Calu3 (cell line): Measurements from ENCODE around the gene PRELID3B. TPM values are rescaled to one million over a fixed set of nuclear protein-coding genes. Genes with fewer than 3 reads are reported as not detected.

ENCODE experiments used
- BruUV-seq: library from RNA; stranded (reverse); fragments of 400-500 nt; replicated peaks from 2 replicates; lab custom pipeline; 2021; lab: Mats Ljungman, UMichigan
- CTCF ChIA-PET: fragments of 300-600 bp; sonication (Branson Sonifier 250); formaldehyde crosslinking; loops from one replicate; lab custom pipeline; 2022; ENCODE audit warnings: antibody characterized with exemption; lab: Charles Lee
- DNase-seq: peaks from one replicate; pipeline ENCODE4 v3.0.0; 2022
- H3K27ac Mint-ChIP-seq: one replicate; pipeline ENCODE4 v1.8.0; 2022; ENCODE audit warnings: mixed read lengths; ENCODE audit not compliant: unreplicated experiment
- H3K27me3 Mint-ChIP-seq: one replicate; pipeline ENCODE4 v1.8.0; 2022; ENCODE audit warnings: mixed read lengths; ENCODE audit not compliant: unreplicated experiment
- H3K36me3 Mint-ChIP-seq: one replicate; pipeline ENCODE4 v1.8.0; 2022; ENCODE audit warnings: mild to moderate bottlenecking, moderate library complexity, mixed read lengths; ENCODE audit not compliant: insufficient read depth, unreplicated experiment
- H3K4me1 Mint-ChIP-seq: one replicate; pipeline ENCODE4 v1.8.0; 2022; ENCODE audit warnings: mild to moderate bottlenecking, low read depth, mixed read lengths; ENCODE audit not compliant: unreplicated experiment
- H3K4me3 Mint-ChIP-seq: one replicate; pipeline ENCODE4 v1.8.0; 2022; ENCODE audit warnings: mild to moderate bottlenecking, low read depth, moderate library complexity, mixed read lengths; ENCODE audit not compliant: unreplicated experiment
- H3K9me3 Mint-ChIP-seq: one replicate; pipeline ENCODE4 v1.8.0; 2022; ENCODE audit warnings: low read depth, mixed read lengths; ENCODE audit not compliant: unreplicated experiment
- CTCF ChIP-seq: fragments of 200-600 bp; IDR thresholded peaks from one replicate; pipeline ENCODE4 v1.8.0; 2022; ENCODE audit warnings: antibody characterized with exemption; ENCODE audit not compliant: unreplicated experiment
- intact Hi-C: fragments of 100-400 bp; cut with micrococcal nuclease; formaldehyde crosslinking; loops from one replicate; pipeline ENCODE4 v1.10.0; 2022; ENCODE audit not compliant: unreplicated experiment
- total RNA-seq: library from RNA; stranded (reverse); gene quantifications from 2 replicates; pipeline ENCODE4 v1.2.3, GENCODE V29; 2022

PRELID3B gene
- total RNA-seq, 1 experiment from 2014 or later, result 136 TPM

DNA sequence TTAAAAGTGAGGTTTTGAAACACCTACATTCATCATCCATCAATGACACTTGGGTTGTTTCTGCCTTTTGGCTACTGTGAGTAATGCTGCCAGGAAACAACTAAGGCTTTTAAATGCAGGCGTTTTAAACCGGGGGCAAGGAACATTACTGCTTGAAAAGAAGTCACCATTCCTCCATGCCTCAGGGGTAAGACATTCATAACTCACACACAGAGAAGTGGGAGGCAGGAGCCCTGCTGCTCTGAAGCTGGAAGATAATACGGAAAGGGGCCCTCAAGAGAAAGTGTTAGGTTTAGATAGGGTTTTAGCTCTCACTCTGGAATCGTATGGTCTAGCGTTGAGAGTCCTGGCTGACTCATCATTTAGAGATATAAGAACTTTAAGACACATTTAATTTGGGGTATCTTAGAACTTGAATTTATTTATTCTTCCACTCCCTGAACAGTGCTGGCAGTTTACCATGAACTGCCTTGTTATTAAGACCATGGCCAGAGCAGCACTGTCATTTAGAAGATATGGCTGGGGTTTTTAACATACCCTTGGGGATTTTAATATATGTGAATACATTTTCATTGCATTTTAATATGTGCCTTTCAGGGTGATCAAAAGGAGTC lies 21.5 kb downstream of the PRELID3B start:
- DNase-seq, result no peak
- H3K9me3 Mint-ChIP-seq, result no peaks in the 10 kb centered on the region
- intact Hi-C loops, result loop anchor here (1.0 kb wide), 1 partner anchor 22 kb away; no protein-coding TSS in a partner anchor

DNA sequence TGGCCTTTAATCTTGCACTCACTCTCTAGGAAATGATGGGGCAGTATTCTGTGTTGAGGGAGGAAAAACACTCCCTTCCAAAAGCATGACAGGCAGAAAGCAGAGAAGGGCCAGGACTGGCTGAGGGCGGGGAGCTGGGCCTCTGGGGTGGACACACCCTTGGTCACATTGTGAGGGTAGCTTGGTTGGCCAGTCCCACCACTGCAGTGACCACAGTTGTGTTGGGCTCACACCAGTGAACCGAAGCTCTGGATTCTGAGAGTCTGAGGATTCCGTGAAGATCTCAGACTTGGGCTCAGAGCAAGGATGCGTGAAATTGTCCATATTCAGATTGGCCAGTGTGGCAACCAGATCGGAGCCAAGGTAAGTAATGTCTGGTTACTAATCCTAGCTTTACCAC lies 23.4 kb downstream of the PRELID3B start, which contains the start of gene TUBB1:
Gene TUBB1 (plus strand): TSS at position 213 of the 400 bp plus-strand sequence. CDS start 94 bp downstream, at position 307.
- no TSS peak for BruUV-seq
- no peaks in the 10 kb centered on the region for H3K9me3 Mint-ChIP-seq

More for the DNA sequence above, 21.5 kb downstream of the PRELID3B start:
- H3K27me3 Mint-ChIP-seq, result no peaks in the 10 kb centered on the region
- TF ChIP-seq CTCF, result no peak
- CTCF ChIA-PET, result no interaction called here
- no peak overlapping the region for H3K4me3 Mint-ChIP-seq
- H3K4me1 Mint-ChIP-seq, result peaks cover 13% of the 10 kb centered on the region
- peaks cover 33% of the 10 kb centered on the region for H3K36me3 Mint-ChIP-seq
- H3K27ac Mint-ChIP-seq, result no peak overlapping the region
- BruUV-seq, result no TSS peak

DNA sequence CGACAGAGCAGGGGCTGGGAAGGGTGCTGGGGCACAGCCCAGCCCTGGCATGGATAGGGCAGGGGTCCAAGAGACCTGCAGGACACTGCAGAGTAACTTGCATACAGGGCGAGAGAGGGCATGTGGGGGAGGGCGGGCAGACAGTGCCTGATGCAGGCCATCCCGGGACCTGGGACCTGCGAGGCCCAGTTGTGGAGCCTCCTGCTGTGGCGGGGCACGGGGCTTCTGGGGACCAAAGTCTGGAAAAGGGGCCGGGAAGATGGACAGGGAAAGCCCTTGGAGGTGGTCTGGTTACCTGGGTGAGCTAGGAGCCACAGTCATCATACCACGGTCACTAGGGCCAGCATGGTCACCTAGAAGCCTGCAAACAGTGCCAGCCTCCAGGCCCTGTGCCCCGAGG lies 23.8 kb downstream of the PRELID3B start:
- CTCF ChIA-PET, result no interaction called here
- BruUV-seq, result no TSS peak
- no peak for DNase-seq
- intact Hi-C loops, result no loop called here
- Mint-ChIP-seq H3K4me3 (no peak overlapping the region), H3K36me3 (peaks cover 20% of the 10 kb centered on the region), H3K27ac (no peak overlapping the region), H3K27me3 (no peaks in the 10 kb centered on the region), H3K4me1 (peaks cover 22% of the 10 kb centered on the region), H3K9me3 (no peaks in the 10 kb centered on the region)
- no peak for TF ChIP-seq CTCF

More for the DNA sequence above, 23.4 kb downstream of the PRELID3B start, which contains the start of gene TUBB1:
- no peak within 1 kb of the TSS for H3K4me3 Mint-ChIP-seq
- peaks cover 24% of the 10 kb centered on the region for H3K36me3 Mint-ChIP-seq
- peaks cover 19% of the 10 kb centered on the region for H3K4me1 Mint-ChIP-seq
- intact Hi-C loops, result no loop called here
- no peak within 1 kb of the TSS for H3K27ac Mint-ChIP-seq
- DNase-seq, result no peak
- no peak for TF ChIP-seq CTCF
- CTCF ChIA-PET, result no interaction called here
- H3K27me3 Mint-ChIP-seq, result no peaks in the 10 kb centered on the region

- intact Hi-C loops, result no loop called here
Measured at GRCh38 chr20:59017493-59018231, 24.9 kb downstream of the PRELID3B start.

More at GRCh38 chr20:59017493-59018231, 24.9 kb downstream of the PRELID3B start:
- no peak for TF ChIP-seq CTCF
- no peak for DNase-seq
- no peak overlapping the region for H3K4me3 Mint-ChIP-seq
- CTCF ChIA-PET, result interaction anchor here (1.0 kb wide), 1 partner anchor 14 kb away, joined by 4 read pairs; no protein-coding TSS in a partner anchor
- no peaks in the 10 kb centered on the region for H3K27me3 Mint-ChIP-seq
- BruUV-seq, result no TSS peak
- peaks cover 24% of the 10 kb centered on the region for H3K4me1 Mint-ChIP-seq
- H3K9me3 Mint-ChIP-seq, result no peaks in the 10 kb centered on the region
- peaks cover 17% of the 10 kb centered on the region for H3K36me3 Mint-ChIP-seq
- H3K27ac Mint-ChIP-seq, result no peak overlapping the region
